CD4-positive, alpha-beta T cell (primary cell): ENCODE measurements around the gene MAST4. TPM values are rescaled to one million over a fixed set of nuclear protein-coding genes. Genes with fewer than 3 reads are reported as not detected.

Experiments
- ATAC-seq: fragments of 200-7000 bp; cut with Tn5 transposase; one replicate; pipeline ENCODE4 v1.10.0; 2022; ENCODE audit warnings: mild to moderate bottlenecking; ENCODE audit not compliant: poor library complexity
- CTCF ChIA-PET: fragments of 350-600 bp; sonication (Branson Sonifier 250); formaldehyde crosslinking; loops from one replicate; lab custom pipeline; 2021; ENCODE audit warnings: antibody characterized with exemption, inconsistent platforms; lab: Charles Lee
- POLR2A ChIA-PET: fragments of 350-600 bp; sonication (Branson Sonifier 250); formaldehyde crosslinking; loops from one replicate; lab custom pipeline; 2021; ENCODE audit warnings: antibody characterized with exemption, inconsistent platforms; lab: Charles Lee
- DNase-seq, 14 experiments: peaks; one replicate each; pipeline ENCODE4 v3.0.0-alpha.2; 2013 to 2020; ENCODE audit warnings: mixed read lengths in 2 of 14
- H3K27ac ChIP-seq, 2 donors: one replicate each; pipeline versions ENCODE4 v1.5.1 to v1.7.0; 2013; ENCODE audit warnings: low read length in 2 of 2, low read depth in 1 of 2, mild to moderate bottlenecking in 1 of 2
- H3K27me3 ChIP-seq, 2 experiments: 1 replicate in 1 of 2; 2 replicates in 1 of 2; pipeline versions ENCODE4 v1.6.1 to v1.7.0; 2013; ENCODE audit warnings: low read length in 2 of 2, control low read depth in 1 of 2, mild to moderate bottlenecking in 1 of 2, moderate library complexity in 1 of 2; ENCODE audit not compliant: insufficient read depth in 2 of 2, control insufficient read depth in 1 of 2
- H3K36me3 ChIP-seq: one replicate; pipeline ENCODE4 v1.6.1; 2013; ENCODE audit warnings: low read length, control low read depth; ENCODE audit not compliant: insufficient read depth
- H3K4me1 ChIP-seq: one replicate; pipeline ENCODE4 v1.6.1; 2013; ENCODE audit warnings: low read length, control low read depth; ENCODE audit not compliant: insufficient read depth
- H3K4me3 ChIP-seq: one replicate; pipeline ENCODE4 v1.5.1; 2013; ENCODE audit warnings: mild to moderate bottlenecking, low read length, moderate library complexity
- H3K9me3 ChIP-seq, 2 experiments: 1 replicate in 1 of 2; 2 replicates in 1 of 2; pipeline versions ENCODE4 v1.6.1 to v1.7.0; 2013; ENCODE audit warnings: low read length in 2 of 2, mild to moderate bottlenecking in 2 of 2, control low read depth in 1 of 2, moderate library complexity in 1 of 2; ENCODE audit not compliant: control insufficient read depth in 1 of 2, insufficient read depth in 1 of 2
- H3K27ac Mint-ChIP-seq: one replicate; pipeline ENCODE4 v1.8.0; 2020; ENCODE audit warnings: mixed read lengths
- H3K27me3 Mint-ChIP-seq: one replicate; pipeline ENCODE4 v1.8.0; 2021; ENCODE audit warnings: mixed read lengths
- H3K36me3 Mint-ChIP-seq: one replicate; pipeline ENCODE4 v1.8.0; 2021; ENCODE audit warnings: low read depth, mixed read lengths
- H3K4me1 Mint-ChIP-seq: one replicate; pipeline ENCODE4 v1.8.0; 2021; ENCODE audit warnings: low read depth, mixed read lengths
- H3K4me3 Mint-ChIP-seq: one replicate; pipeline ENCODE4 v1.8.0; 2020; ENCODE audit warnings: mild to moderate bottlenecking, mixed read lengths
- H3K9me3 Mint-ChIP-seq: one replicate; pipeline ENCODE4 v1.8.0; 2020; ENCODE audit warnings: mixed read lengths
- CTCF ChIP-seq: fragments of 200-600 bp; IDR thresholded peaks from one replicate; pipeline ENCODE4 v1.8.0; 2022; ENCODE audit warnings: antibody characterized with exemption, mild to moderate bottlenecking
- intact Hi-C, 2 experiments: fragments of 100-400 bp; cut with DNase I in 1 of 2; cut with micrococcal nuclease in 1 of 2; formaldehyde crosslinking; loops; one replicate each; pipeline versions ENCODE4 v1.15.1 to v1.9.0; 2023 to 2025; cut with DNase I, micrococcal nuclease
- total RNA-seq, 174 experiments: library from RNA in 2 of 174; stranded (reverse) in 2 of 174; gene quantifications; one replicate each; pipeline ENCODE4 v1.2.3 and lab custom pipeline; 2021 to 2026

MAST4 gene
- total RNA-seq, 2 experiments from 2014 or later = 21.3 to 21.6 TPM

GRCh38 chr5:66615894-66616293, 19.7 kb downstream of the MAST4 start:
- no peaks in the 10 kb centered on the region for H3K36me3 ChIP-seq
- Mint-ChIP-seq H3K36me3 (no peaks in the 10 kb centered on the region), H3K27me3 (peaks cover 10% of the 10 kb centered on the region), H3K9me3 (no peaks in the 10 kb centered on the region), H3K4me1 (peaks cover 9% of the 10 kb centered on the region), H3K27ac (no peak overlapping the region), H3K4me3 (no peak overlapping the region)
- H3K4me3 ChIP-seq = no peak overlapping the region
- no peaks in the 10 kb centered on the region for H3K27me3 ChIP-seq
- ChIA-PET CTCF (no interaction called here), POLR2A (no interaction called here)
- ATAC-seq (no peak), DNase-seq (no peak)
- H3K27ac ChIP-seq = no peak overlapping the region
- H3K4me1 ChIP-seq = no peaks in the 10 kb centered on the region
- no peak for TF ChIP-seq CTCF
- intact Hi-C loops = no loop called here
- no peaks in the 10 kb centered on the region for H3K9me3 ChIP-seq

- Histone ChIP-seq H3K36me3 (no peaks in the 10 kb centered on the region), H3K27me3 (peaks cover 0 to 2% of the 10 kb centered on the region in 2 experiments), H3K27ac (no peak overlapping the region), H3K4me3 (no peak overlapping the region), H3K4me1 (no peaks in the 10 kb centered on the region), H3K9me3 (no peaks in the 10 kb centered on the region)
- DNase-seq = no peak
- ChIA-PET POLR2A (interaction anchor here (0.6 kb wide), 1 partner anchor 464 kb away, joined by 3 read pairs; no protein-coding TSS in a partner anchor), CTCF (no interaction called here)
- Mint-ChIP-seq H3K9me3 (no peaks in the 10 kb centered on the region), H3K27me3 (peaks cover 4% of the 10 kb centered on the region), H3K4me1 (peaks cover 9% of the 10 kb centered on the region), H3K27ac (no peak overlapping the region), H3K36me3 (no peaks in the 10 kb centered on the region), H3K4me3 (no peak overlapping the region)
- intact Hi-C loops = no loop called here
- TF ChIP-seq CTCF = no peak
- no peak for ATAC-seq
These were observed 20.5 kb downstream of the MAST4 start for GRCh38 chr5:66616520-66617225.

- ATAC-seq (no peak), DNase-seq (no peak)
- Mint-ChIP-seq H3K9me3 (no peaks in the 10 kb centered on the region), H3K36me3 (no peaks in the 10 kb centered on the region), H3K4me1 (peaks cover 9% of the 10 kb centered on the region), H3K27me3 (peaks cover 5% of the 10 kb centered on the region), H3K27ac (no peak overlapping the region), H3K4me3 (no peak overlapping the region)
- H3K9me3 ChIP-seq = no peaks in the 10 kb centered on the region
- H3K4me1 ChIP-seq = no peaks in the 10 kb centered on the region
- H3K36me3 ChIP-seq = no peaks in the 10 kb centered on the region
- intact Hi-C loops = no loop called here
- no peak overlapping the region for H3K4me3 ChIP-seq
- peaks cover 0 to 5% of the 10 kb centered on the region in 2 experiments for H3K27me3 ChIP-seq
- POLR2A ChIA-PET = interaction anchor here (0.6 kb wide), 1 partner anchor 465 kb away, joined by 3 read pairs; no protein-coding TSS in a partner anchor
- no peak for TF ChIP-seq CTCF
- CTCF ChIA-PET = no interaction called here
- no peak overlapping the region for H3K27ac ChIP-seq
These were observed 21.2 kb downstream of the MAST4 start for GRCh38 chr5:66617226-66617861.
